Mucosa of stomach (tissue), 1 donor: ENCODE results near the gene RNU7-1.

ENCODE experiments used
- H3K27me3 ChIP-seq: one replicate; pipeline ENCODE4 v1.7.0; 2013; ENCODE audit warnings: mild to moderate bottlenecking, low read length; ENCODE audit not compliant: control insufficient read depth, insufficient read depth
- H3K36me3 ChIP-seq: one replicate; pipeline ENCODE4 v1.7.0; 2013; ENCODE audit warnings: low read length; ENCODE audit not compliant: control insufficient read depth, insufficient read depth
- H3K4me1 ChIP-seq: one replicate; pipeline ENCODE4 v1.7.0; 2013; ENCODE audit warnings: mild to moderate bottlenecking, low read length; ENCODE audit not compliant: control insufficient read depth, insufficient read depth
- H3K4me3 ChIP-seq: one replicate; pipeline ENCODE4 v1.7.0; 2013; ENCODE audit warnings: low read length
- H3K9ac ChIP-seq: one replicate; pipeline ENCODE4 v1.7.0; 2013; ENCODE audit warnings: mild to moderate bottlenecking, low read length, moderate library complexity
- H3K9me3 ChIP-seq: one replicate; pipeline ENCODE4 v1.7.0; 2013; ENCODE audit warnings: mild to moderate bottlenecking, low read length, moderate library complexity; ENCODE audit not compliant: control insufficient read depth
- donor health status: Pancreatic carcinoma.

RNU7-1 gene

DNA sequence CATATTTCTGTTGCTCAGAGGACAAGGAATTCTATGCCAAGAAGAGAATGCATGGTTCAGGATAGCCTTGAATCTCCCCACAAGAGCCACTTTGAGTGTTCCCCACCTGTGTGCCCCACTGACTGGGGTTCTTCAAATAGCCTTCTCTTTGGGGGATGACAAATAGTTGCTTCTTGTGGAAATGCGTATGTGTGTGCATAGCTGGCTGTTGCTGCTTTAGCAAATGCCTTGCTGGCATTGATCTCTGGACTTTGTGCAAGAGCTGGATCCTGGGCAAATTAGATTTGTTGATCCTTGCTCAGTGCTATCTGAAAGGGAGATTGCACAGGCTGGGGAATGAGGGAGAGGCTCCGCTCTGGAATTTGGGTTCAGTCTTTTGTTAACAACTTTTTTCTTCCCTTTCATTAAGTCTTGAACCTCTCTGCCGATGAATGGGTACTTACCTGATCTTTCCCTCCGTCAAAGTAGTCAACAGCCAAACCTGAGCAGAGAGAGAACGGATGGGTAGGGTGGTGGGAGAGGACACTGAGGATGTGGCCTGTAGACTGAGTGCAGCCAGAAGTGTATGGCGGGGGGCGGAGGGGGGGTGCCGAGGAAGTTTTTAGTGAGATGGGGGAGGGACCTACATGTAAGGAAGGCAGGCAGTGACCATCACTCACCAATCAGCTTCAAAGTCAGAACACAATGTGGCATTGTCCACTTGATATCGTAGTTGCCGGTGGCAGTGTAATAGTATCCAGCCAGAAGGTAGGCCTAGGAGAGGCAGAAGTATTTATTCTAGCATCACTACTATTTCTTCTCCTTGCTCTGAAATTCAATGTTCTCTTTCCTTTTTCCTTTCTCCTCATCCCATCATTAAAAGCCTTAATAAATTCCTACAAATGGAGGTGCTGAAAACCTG is 37.8 kb downstream of the RNU7-1 start:
- Histone ChIP-seq H3K9ac (no peak overlapping the region), H3K27me3 (no peaks in the 10 kb centered on the region), H3K9me3 (no peaks in the 10 kb centered on the region), H3K4me3 (peak overlapping the region; percentile 20), H3K36me3 (peaks cover 8% of the 10 kb centered on the region), H3K4me1 (peaks cover 35% of the 10 kb centered on the region)

DNA sequence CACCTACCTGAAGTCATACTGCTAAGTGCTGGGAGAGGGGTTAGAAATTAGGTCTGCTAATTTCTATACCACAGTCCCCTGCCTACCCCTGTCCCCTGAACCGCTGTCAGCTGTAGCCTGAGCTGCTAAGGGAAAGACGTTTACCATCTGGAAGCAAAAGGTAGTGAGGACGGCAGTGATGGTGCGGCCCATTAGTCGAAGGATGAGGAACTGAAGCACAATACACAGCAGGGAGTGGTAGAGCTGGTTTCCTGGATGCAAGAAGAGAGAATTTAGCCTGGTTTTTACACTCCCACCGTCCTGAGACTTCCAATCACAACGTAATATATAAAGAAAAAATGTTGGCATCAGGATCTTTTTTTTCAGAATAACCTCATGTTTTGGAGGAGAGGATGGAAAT is 38.9 kb downstream of the RNU7-1 start:
- Histone ChIP-seq H3K9me3 (no peaks in the 10 kb centered on the region), H3K36me3 (no peaks in the 10 kb centered on the region), H3K27me3 (no peaks in the 10 kb centered on the region), H3K4me3 (no peak overlapping the region), H3K9ac (no peak overlapping the region), H3K4me1 (peaks cover 35% of the 10 kb centered on the region)

DNA sequence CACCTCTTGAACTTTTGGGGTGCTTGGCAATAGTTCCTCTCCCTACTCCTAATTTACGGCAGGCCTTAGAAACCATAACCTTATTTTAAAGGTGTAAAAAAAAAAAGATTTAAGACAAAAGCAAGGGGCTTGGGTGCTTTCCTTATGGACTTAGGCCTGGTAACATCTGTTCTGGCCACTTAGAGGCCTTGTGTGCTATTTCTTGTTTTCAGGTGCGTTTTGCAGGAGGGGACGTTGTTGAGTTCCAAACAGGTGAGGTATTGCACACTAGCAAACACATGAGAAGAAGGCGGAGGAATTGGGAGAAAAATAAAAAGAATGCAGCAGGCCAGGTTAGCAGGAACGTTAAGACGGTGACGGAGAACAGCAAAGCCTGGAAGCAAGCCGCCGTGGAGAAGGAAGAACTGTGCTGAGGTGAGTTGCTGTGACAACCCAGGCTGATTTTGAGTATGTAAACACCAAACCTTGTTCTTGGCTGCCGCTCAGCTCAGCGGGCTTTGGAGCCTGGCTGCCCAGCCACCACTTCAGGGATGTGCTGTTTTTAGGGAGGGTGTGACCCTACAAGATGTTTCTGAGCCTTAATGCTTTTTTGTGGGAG is 44.4 kb downstream of the RNU7-1 start:
- Histone ChIP-seq H3K9me3 (no peaks in the 10 kb centered on the region), H3K9ac (peak overlapping the region; percentile 5), H3K4me1 (peaks cover 17% of the 10 kb centered on the region), H3K4me3 (no peak overlapping the region), H3K36me3 (no peaks in the 10 kb centered on the region), H3K27me3 (no peaks in the 10 kb centered on the region)
